ENCODE measurements around the gene LTBP3.
A peak's percentile ranks its signal among the peaks of the same experiment; 100 is the strongest.

The LTBP3 gene

GRCh38 chr11:65581928-65582327, 23.8 kb upstream of the LTBP3 start:
- TF ChIP-seq, protein P1, sequence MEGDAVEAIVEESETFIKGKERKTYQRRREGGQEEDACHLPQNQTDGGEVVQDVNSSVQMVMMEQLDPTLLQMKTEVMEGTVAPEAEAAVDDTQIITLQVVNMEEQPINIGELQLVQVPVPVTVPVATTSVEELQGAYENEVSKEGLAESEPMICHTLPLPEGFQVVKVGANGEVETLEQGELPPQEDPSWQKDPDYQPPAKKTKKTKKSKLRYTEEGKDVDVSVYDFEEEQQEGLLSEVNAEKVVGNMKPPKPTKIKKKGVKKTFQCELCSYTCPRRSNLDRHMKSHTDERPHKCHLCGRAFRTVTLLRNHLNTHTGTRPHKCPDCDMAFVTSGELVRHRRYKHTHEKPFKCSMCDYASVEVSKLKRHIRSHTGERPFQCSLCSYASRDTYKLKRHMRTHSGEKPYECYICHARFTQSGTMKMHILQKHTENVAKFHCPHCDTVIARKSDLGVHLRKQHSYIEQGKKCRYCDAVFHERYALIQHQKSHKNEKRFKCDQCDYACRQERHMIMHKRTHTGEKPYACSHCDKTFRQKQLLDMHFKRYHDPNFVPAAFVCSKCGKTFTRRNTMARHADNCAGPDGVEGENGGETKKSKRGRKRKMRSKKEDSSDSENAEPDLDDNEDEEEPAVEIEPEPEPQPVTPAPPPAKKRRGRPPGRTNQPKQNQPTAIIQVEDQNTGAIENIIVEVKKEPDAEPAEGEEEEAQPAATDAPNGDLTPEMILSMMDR (IDR thresholded peaks at IDR 0.05; ENCODE audit: unreplicated experiment in 3 of 3) = no peak
- H3K4me3 Mint-ChIP-seq = no peak overlapping the region
- H3K27me3 Mint-ChIP-seq (ENCODE audit: low read depth) = peaks cover 15% of the 10 kb centered on the region
- H3K9me3 Mint-ChIP-seq = no peaks in the 10 kb centered on the region
- no peak overlapping the region for H3K27ac Mint-ChIP-seq
- peaks cover 22% of the 10 kb centered on the region for H3K4me1 Mint-ChIP-seq
- H3K36me3 Mint-ChIP-seq (ENCODE audit: low read depth) = no peaks in the 10 kb centered on the region

- no peak overlapping the region for H3K4me3 Mint-ChIP-seq
- H3K9me3 Mint-ChIP-seq = no peaks in the 10 kb centered on the region
- peaks cover 17% of the 10 kb centered on the region for H3K4me1 Mint-ChIP-seq
- H3K27me3 Mint-ChIP-seq (ENCODE audit: low read depth) = peaks cover 15% of the 10 kb centered on the region
- no peaks in the 10 kb centered on the region for H3K36me3 Mint-ChIP-seq (ENCODE audit: low read depth)
- TF ChIP-seq, protein P1 (IDR thresholded peaks at IDR 0.05; ENCODE audit: unreplicated experiment in 3 of 3) = no peak
- H3K27ac Mint-ChIP-seq = no peak overlapping the region
These were observed 22.6 kb upstream of the LTBP3 start for GRCh38 chr11:65580756-65581155.

DNA sequence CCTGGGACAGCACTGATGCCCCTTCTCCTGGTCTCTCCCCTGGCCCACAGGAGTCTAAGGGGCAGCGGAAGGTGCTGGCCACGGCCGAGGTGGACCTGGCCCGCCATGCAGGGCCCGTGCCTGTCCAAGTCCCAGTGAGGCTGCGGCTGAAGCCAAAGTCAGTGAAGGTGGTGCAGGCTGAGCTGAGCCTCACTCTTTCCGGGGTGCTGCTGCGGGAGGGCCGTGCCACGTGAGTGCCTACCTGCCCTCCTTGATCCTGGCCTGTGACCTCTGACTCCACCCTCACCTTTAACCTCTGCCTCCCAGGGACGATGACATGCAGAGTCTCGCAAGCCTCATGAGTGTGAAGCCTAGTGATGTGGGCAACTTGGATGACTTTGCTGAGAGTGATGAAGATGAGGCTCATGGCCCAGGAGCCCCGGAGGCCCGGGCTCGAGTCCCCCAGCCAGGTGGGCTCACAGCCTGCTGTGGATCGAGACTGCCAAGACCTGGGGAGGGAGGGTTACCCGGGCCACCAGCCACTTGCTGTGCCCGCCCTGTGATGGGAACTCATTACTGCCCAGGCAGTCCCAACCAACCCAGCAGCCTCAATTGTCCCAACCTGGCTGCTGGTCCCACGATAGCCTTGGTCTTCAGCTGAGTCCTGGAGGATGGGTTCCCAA, 22.0 kb upstream of the LTBP3 start:
- H3K4me3 Mint-ChIP-seq = no peak overlapping the region
- H3K4me1 Mint-ChIP-seq = peaks cover 23% of the 10 kb centered on the region
- no peak overlapping the region for H3K27ac Mint-ChIP-seq
- TF ChIP-seq, protein P1 (IDR thresholded peaks at IDR 0.05; ENCODE audit: unreplicated experiment in 3 of 3) = no peak
- H3K9me3 Mint-ChIP-seq = no peaks in the 10 kb centered on the region
- peaks cover 19% of the 10 kb centered on the region for H3K27me3 Mint-ChIP-seq (ENCODE audit: low read depth)
- H3K36me3 Mint-ChIP-seq (ENCODE audit: low read depth) = no peaks in the 10 kb centered on the region

- peak overlapping the region in 2 of 3 experiments; percentile 14 to 36 for H3K4me3 Mint-ChIP-seq
- H3K36me3 Mint-ChIP-seq (ENCODE audit: low read depth) = no peaks in the 10 kb centered on the region
- no peaks in the 10 kb centered on the region for H3K9me3 Mint-ChIP-seq
- TF ChIP-seq, protein P1 (IDR thresholded peaks at IDR 0.05; ENCODE audit: unreplicated experiment in 3 of 3) = no peak
- H3K27ac Mint-ChIP-seq = no peak overlapping the region
- peaks cover 29% of the 10 kb centered on the region for H3K4me1 Mint-ChIP-seq
- H3K27me3 Mint-ChIP-seq (ENCODE audit: low read depth) = peaks cover 19% of the 10 kb centered on the region
These were observed 21.1 kb upstream of the LTBP3 start for GRCh38 chr11:65579291-65579690.

DNA sequence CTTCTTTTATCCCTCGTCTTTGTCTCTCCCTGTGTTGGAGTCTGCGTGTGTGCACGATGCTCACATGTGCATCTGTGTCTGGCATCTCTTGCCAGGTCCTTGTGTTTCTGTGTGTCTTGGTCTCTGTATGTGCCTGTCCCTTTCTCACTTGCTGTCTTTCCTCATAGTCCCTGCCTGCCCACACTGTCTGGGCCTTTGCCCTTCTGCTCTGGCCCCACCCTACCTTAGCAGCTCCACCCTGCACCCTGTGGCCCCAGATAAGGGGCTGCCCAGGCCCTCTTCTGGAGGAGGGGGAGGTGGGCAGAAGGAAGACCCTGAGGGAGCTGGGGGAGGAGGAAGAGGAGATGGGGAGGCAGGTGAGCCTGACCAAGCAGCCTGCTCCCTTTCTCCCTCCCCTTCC, 20.5 kb upstream of the LTBP3 start:
- Mint-ChIP-seq H3K36me3 (ENCODE audit: low read depth) (no peaks in the 10 kb centered on the region), H3K4me1 (peaks cover 34% of the 10 kb centered on the region), H3K27ac (peak overlapping the region; percentile 38 to 58 (median 48)), H3K4me3 (peak overlapping the region; percentile 58 to 78 (median 63)), H3K9me3 (no peaks in the 10 kb centered on the region), H3K27me3 (ENCODE audit: low read depth) (peaks cover 19% of the 10 kb centered on the region)
- TF ChIP-seq, protein P1 (IDR thresholded peaks at IDR 0.05; ENCODE audit: unreplicated experiment in 3 of 3) = no peak

DNA sequence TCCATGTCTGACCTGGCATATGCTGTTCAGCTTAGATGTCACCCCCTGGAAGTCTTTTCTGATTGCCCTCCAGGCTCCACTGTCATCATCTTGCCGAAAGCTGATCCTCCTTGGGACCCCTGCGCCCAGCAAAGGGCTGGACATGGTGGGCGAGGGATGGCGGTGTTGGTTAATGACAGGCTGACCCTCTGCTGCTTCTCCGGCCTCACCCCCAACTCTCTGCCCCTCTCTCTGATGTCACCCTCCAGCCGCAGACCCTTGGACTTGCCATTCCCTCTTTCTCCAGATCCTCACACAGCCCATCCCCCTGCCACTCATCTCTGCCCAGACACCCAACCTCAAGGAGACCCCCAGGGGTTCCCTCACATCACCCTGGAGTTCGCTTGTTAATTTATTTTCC, 20.0 kb upstream of the LTBP3 start:
- Mint-ChIP-seq H3K27ac (peak overlapping the region; percentile 38 to 58 (median 48)), H3K27me3 (ENCODE audit: low read depth) (peaks cover 15% of the 10 kb centered on the region), H3K36me3 (ENCODE audit: low read depth) (no peaks in the 10 kb centered on the region), H3K4me3 (peak overlapping the region; percentile 58 to 78 (median 63)), H3K9me3 (no peaks in the 10 kb centered on the region), H3K4me1 (peaks cover 35% of the 10 kb centered on the region)
- TF ChIP-seq, protein P1 (IDR thresholded peaks at IDR 0.05; ENCODE audit: unreplicated experiment in 3 of 3) = no peak

Measured in nephron (organoid).